Endothelial cell of umbilical vein (primary cell): ENCODE results near the gene BCL2L13. TPM values are rescaled to one million over a fixed set of nuclear protein-coding genes. Genes with fewer than 3 reads are reported as not detected.

Experiments
- BruUV-seq: library from RNA; stranded (reverse); fragments of 400-500 nt; replicated peaks from 2 replicates; lab custom pipeline; 2021; lab: Mats Ljungman, UMichigan
- CTCF ChIA-PET: fragments of 300-600, 350-600 bp; sonication (Branson Sonifier 250); formaldehyde crosslinking; loops from one replicate; lab custom pipeline; 2021; ENCODE audit warnings: antibody characterized with exemption, inconsistent platforms; lab: Charles Lee
- POLR2A ChIA-PET: fragments of 300-600, 350-600 bp; sonication (Branson Sonifier 250); formaldehyde crosslinking; loops from one replicate; lab custom pipeline; 2021; ENCODE audit warnings: antibody characterized with exemption, inconsistent platforms; lab: Charles Lee
- DNase-seq: peaks from one replicate; pipeline ENCODE4 v3.0.0-alpha.2; 2011; ENCODE audit warnings: low read depth, low spot score
- FAIRE-seq: peaks from 2 replicates; lab custom pipeline; 2011; peaks lifted over from hg19 to GRCh38; lab: Jason Lieb, UNC
- H2AFZ ChIP-seq: 2 replicates; pipeline ENCODE4 v1.6.0; 2012; ENCODE audit warnings: low read depth, low read length, control low read depth, inconsistent platforms
- H3K27ac ChIP-seq: 2 replicates; pipeline ENCODE4 v1.5.1; 2011; ENCODE audit warnings: low read depth, mild to moderate bottlenecking, control low read depth, low read length, moderate library complexity; ENCODE audit not compliant: insufficient read depth
- H3K27me3 ChIP-seq, 2 experiments: 2 replicates each; pipeline versions ENCODE4 v1.6.0 to v1.6.1; 2011; ENCODE audit warnings: low read length in 2 of 2, mixed read lengths in 1 of 2; ENCODE audit not compliant: control insufficient read depth in 2 of 2, insufficient read depth in 2 of 2
- H3K36me3 ChIP-seq, 2 experiments: 2 replicates in 1 of 2; 3 replicates in 1 of 2; pipeline ENCODE4 v1.5.1; 2011; ENCODE audit warnings: low read length in 2 of 2, mild to moderate bottlenecking in 1 of 2, moderate library complexity in 1 of 2; ENCODE audit not compliant: control insufficient read depth in 2 of 2, insufficient read depth in 2 of 2; ENCODE audit errors: extremely low read depth in 1 of 2
- H3K4me1 ChIP-seq: 3 replicates; pipeline ENCODE4 v1.5.1; 2011; ENCODE audit warnings: mild to moderate bottlenecking, low read length; ENCODE audit not compliant: control insufficient read depth, insufficient read depth; ENCODE audit errors: extremely low read depth
- H3K4me2 ChIP-seq: 2 replicates; pipeline ENCODE4 v1.6.1; 2011; ENCODE audit warnings: low read length, control low read depth, mixed read lengths; ENCODE audit not compliant: insufficient read depth
- H3K4me3 ChIP-seq, 3 experiments: fragments of 200-600 bp in 1 of 3; sonication (generic), shearing (Covaris generic) in 1 of 3; replicated peaks in 1 of 3; 2 replicates each; pipeline ENCODE4 v1.5.1; 2011 to 2016; ENCODE audit warnings: control low read depth in 3 of 3, low read length in 3 of 3, mild to moderate bottlenecking in 2 of 3, inconsistent platforms in 1 of 3, low read depth in 1 of 3, moderate library complexity in 1 of 3; ENCODE audit not compliant: insufficient read depth in 1 of 3
- H3K79me2 ChIP-seq: 2 replicates; pipeline ENCODE4 v1.6.0; 2012; ENCODE audit warnings: low read length, inconsistent platforms; ENCODE audit not compliant: control insufficient read depth, insufficient read depth
- H3K9ac ChIP-seq: replicated peaks from 2 replicates; pipeline ENCODE3; 2011; ENCODE audit warnings: low read length, control low read depth; ENCODE audit not compliant: insufficient read depth; ENCODE audit errors: extremely low read depth
- H3K9me1 ChIP-seq: replicated peaks from 3 replicates; pipeline ENCODE4 v1.6.0; 2011; ENCODE audit warnings: mild to moderate bottlenecking, low read length; ENCODE audit not compliant: control insufficient read depth, insufficient read depth; ENCODE audit errors: extremely low read depth
- H3K9me3 ChIP-seq: replicated peaks from 2 replicates; pipeline ENCODE4 v1.5.1; 2012; ENCODE audit warnings: low read length, inconsistent platforms; ENCODE audit not compliant: control insufficient read depth, insufficient read depth
- H4K20me1 ChIP-seq: replicated peaks from 2 replicates; pipeline ENCODE3; 2011; ENCODE audit warnings: mild to moderate bottlenecking, low read length; ENCODE audit not compliant: control insufficient read depth, insufficient read depth; ENCODE audit errors: extremely low read depth
- EZH2 ChIP-seq: IDR thresholded peaks from 2 replicates; pipeline ENCODE4 v1.6.1; 2012; ENCODE audit warnings: borderline replicate concordance, low read depth, mild to moderate bottlenecking, moderate library complexity, low read length, inconsistent platforms; ENCODE audit not compliant: severe bottlenecking
- FOS ChIP-seq: IDR thresholded peaks from 2 replicates; pipeline ENCODE4 v1.6.1; 2011; ENCODE audit warnings: mild to moderate bottlenecking, low read length, moderate library complexity, borderline replicate concordance; ENCODE audit not compliant: insufficient read depth
- GATA2 ChIP-seq: IDR thresholded peaks from 2 replicates; pipeline ENCODE4 v1.7.0; 2011; ENCODE audit warnings: low read depth, mild to moderate bottlenecking, moderate library complexity, mixed read lengths, low read length; ENCODE audit not compliant: insufficient read length, insufficient read depth
- JUN ChIP-seq: IDR thresholded peaks from 2 replicates; pipeline ENCODE4 v1.6.1; 2011; ENCODE audit warnings: borderline replicate concordance, low read depth; ENCODE audit not compliant: insufficient read length, insufficient read depth
- MYC ChIP-seq: IDR thresholded peaks from one replicate; pipeline ENCODE4 v1.6.1; 2011; ENCODE audit warnings: mild to moderate bottlenecking, low read depth, low read length
- POLR2A ChIP-seq: IDR thresholded peaks from 2 replicates; pipeline ENCODE4 v1.6.1; 2012; ENCODE audit warnings: low read depth, mild to moderate bottlenecking, control low read depth, low read length
- POLR2AphosphoS5 ChIP-seq: IDR thresholded peaks from 2 replicates; pipeline ENCODE4 v1.6.1; 2012; ENCODE audit warnings: low read depth, mild to moderate bottlenecking, control low read depth, low read length, moderate library complexity; ENCODE audit not compliant: insufficient read depth
- dilution Hi-C: fragments of 300-500 bp; cut with MboI; formaldehyde crosslinking; loops from one replicate; pipeline ENCODE4 v1.15.0; 2019; ENCODE audit warnings: low sequenced_read_pairs; ENCODE audit not compliant: extremely low pct_ligation_motif_present
- intact Hi-C: fragments of 100-400 bp; cut with micrococcal nuclease; formaldehyde crosslinking; loops from one replicate; pipeline ENCODE4 v1.10.0; 2022
- polyA plus RNA-seq, 4 experiments: library from polyadenylated mRNA; depleted of rRNA in 3 of 4; stranded (reverse) in 3 of 4; unstranded in 1 of 4; fragments of >200 nt; gene quantifications; 2 replicates each; pipeline versions ENCODE4 v1.2.1 to v1.2.3, GENCODE V29; 2011 to 2012; ENCODE audit warnings: missing spikeins in 1 of 4
- total RNA-seq: library from RNA; stranded (reverse); gene quantifications from 2 replicates; pipeline ENCODE4 v1.2.3, GENCODE V29; 2021
- TF ChIP-seq, protein P1 (sequence below), 2 donors: IDR thresholded peaks; 1 replicate in 1 of 2; 2 replicates in 1 of 2; pipeline ENCODE4 v1.5.1; 2011; ENCODE audit warnings: low read length in 2 of 2, mild to moderate bottlenecking in 2 of 2, moderate library complexity in 2 of 2, control low read depth in 1 of 2, inconsistent platforms in 1 of 2, low read depth in 1 of 2; ENCODE audit not compliant: insufficient read depth in 1 of 2; ENCODE audit errors: extremely low read depth in 1 of 2
- TF ChIP-seq, protein P2 (sequence below): IDR thresholded peaks from 2 replicates; pipeline ENCODE4 v1.6.1; 2011; ENCODE audit not compliant: insufficient read depth, insufficient read length

The BCL2L13 gene
- total and polyA plus RNA-seq, 2 donors (not counting 3 experiments of a cell fraction or from before 2014, with no cell fraction given): 28.1 to 36.2 TPM

DNA sequence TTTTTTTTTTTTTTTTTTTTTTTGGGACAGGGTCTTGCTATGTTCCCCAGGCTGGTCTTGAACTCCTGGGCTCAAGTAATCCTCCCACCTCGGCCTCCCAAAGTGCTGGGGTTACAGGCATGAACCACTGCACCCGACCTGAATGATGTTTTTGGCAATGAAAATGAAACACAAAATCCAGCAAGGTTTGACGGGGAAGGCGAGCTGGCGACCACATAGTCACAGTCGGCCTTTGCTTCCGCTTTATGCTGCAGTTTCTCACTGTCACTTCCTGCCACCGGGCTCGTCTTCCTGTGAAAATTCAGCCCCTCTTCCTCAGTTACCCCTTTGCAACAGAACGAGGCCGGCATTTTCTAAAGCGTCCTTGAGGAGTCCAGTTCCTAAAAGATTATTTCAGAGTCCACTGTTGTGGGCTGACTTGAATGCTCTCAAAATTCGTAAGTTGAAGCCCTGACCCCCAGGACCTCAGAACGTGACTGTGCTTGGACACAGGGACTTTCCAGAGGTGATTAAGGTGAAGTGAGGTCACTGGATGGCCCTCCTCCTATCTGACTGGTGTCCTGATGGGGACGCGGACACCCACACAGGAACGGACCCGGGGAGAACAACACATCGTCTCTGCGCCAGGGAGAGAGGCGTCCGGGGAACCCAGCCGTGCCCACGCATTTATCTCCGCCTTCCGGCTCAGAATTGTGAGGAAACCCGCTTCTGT lies 138.6 kb downstream of the BCL2L13 start:
- Histone ChIP-seq H3K36me3 (no peaks in the 10 kb centered on the region), H3K4me1 (peaks cover 13% of the 10 kb centered on the region), H3K4me3 (no peak overlapping the region), H3K27ac (no peak overlapping the region), H3K79me2 (peaks cover 16% of the 10 kb centered on the region), H2AFZ (peak overlapping the region; percentile 96), H3K9me1 (no peaks in the 10 kb centered on the region), H3K9me3 (no peaks in the 10 kb centered on the region), H3K4me2 (peak overlapping the region; percentile 60), H3K27me3 (no peaks in the 10 kb centered on the region), H3K9ac (no peak overlapping the region), H4K20me1 (no peaks in the 10 kb centered on the region)
- ChIA-PET CTCF (interaction anchor here (1.2 to 3.0 kb wide), 3 partner anchors 9 to 299 kb away, joined by 3 to 13 read pairs (median 3); no protein-coding TSS in a partner anchor), POLR2A (no interaction called here)
- intact Hi-C loops: loop anchor here (10.0 kb wide), 1 partner anchor 142 kb away; the partner anchor contains the start of gene BCL2L13
- dilution Hi-C loops: no loop called here
- peak; percentile 14 for DNase-seq
- FAIRE-seq: peak; percentile 85
- no peak for TF ChIP-seq EZH2
- TF ChIP-seq, protein P1, sequence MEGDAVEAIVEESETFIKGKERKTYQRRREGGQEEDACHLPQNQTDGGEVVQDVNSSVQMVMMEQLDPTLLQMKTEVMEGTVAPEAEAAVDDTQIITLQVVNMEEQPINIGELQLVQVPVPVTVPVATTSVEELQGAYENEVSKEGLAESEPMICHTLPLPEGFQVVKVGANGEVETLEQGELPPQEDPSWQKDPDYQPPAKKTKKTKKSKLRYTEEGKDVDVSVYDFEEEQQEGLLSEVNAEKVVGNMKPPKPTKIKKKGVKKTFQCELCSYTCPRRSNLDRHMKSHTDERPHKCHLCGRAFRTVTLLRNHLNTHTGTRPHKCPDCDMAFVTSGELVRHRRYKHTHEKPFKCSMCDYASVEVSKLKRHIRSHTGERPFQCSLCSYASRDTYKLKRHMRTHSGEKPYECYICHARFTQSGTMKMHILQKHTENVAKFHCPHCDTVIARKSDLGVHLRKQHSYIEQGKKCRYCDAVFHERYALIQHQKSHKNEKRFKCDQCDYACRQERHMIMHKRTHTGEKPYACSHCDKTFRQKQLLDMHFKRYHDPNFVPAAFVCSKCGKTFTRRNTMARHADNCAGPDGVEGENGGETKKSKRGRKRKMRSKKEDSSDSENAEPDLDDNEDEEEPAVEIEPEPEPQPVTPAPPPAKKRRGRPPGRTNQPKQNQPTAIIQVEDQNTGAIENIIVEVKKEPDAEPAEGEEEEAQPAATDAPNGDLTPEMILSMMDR (IDR thresholded peaks at IDR 0.05; ENCODE audit: extremely low read depth in 1 of 2, insufficient read depth in 1 of 2, low read depth in 1 of 2, low read length in 2 of 2): no peak
- TF ChIP-seq POLR2A: no peak
- no peak for TF ChIP-seq JUN
- BruUV-seq: TSS peak; percentile 36

DNA sequence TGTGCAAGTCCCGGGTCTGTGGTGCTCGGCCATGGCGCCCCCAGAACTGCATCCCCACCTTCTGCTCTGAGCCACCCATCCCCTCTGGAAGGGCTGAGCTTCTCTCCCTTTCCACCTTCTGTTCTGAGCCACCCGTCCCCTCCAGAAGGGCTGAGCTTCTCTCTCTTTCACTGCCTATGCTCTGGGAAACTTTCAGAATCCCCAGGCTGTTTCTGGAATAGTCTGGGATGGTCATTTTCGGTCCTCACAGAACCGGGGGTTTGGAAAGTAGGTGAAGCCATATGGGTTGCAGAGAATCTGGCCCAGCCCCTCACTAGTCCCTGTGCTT lies 139.1 kb downstream of the BCL2L13 start:
- Histone ChIP-seq H3K9me3 (no peaks in the 10 kb centered on the region), H3K4me3 (no peak overlapping the region), H2AFZ (peak overlapping the region; percentile 96), H3K4me1 (peaks cover 11% of the 10 kb centered on the region), H3K9ac (no peak overlapping the region), H3K79me2 (peaks cover 11% of the 10 kb centered on the region), H3K27me3 (no peaks in the 10 kb centered on the region), H3K9me1 (no peaks in the 10 kb centered on the region), H3K36me3 (no peaks in the 10 kb centered on the region), H3K4me2 (no peak overlapping the region), H4K20me1 (no peaks in the 10 kb centered on the region), H3K27ac (no peak overlapping the region)
- dilution Hi-C loops (no loop called here), intact Hi-C loops (loop anchor here (10.0 kb wide), 1 partner anchor 143 kb away; the partner anchor contains the start of gene BCL2L13)
- DNase-seq (no peak), FAIRE-seq (no peak)
- TF ChIP-seq POLR2A (no peak), POLR2AphosphoS5 (no peak), MYC (no peak), FOS (no peak), JUN (no peak), EZH2 (no peak), GATA2 (no peak)
- TF ChIP-seq, protein P2, sequence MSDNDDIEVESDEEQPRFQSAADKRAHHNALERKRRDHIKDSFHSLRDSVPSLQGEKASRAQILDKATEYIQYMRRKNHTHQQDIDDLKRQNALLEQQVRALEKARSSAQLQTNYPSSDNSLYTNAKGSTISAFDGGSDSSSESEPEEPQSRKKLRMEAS: no peak
- TF ChIP-seq, protein P1 (IDR thresholded peaks at IDR 0.05; ENCODE audit: extremely low read depth in 1 of 2, insufficient read depth in 1 of 2, low read depth in 1 of 2, low read length in 2 of 2): no peak
- POLR2A ChIA-PET: no interaction called here
- BruUV-seq: no TSS peak
- CTCF ChIA-PET: interaction anchor here (1.2 to 3.0 kb wide), 3 partner anchors 9 to 298 kb away, joined by 3 to 13 read pairs (median 3); no protein-coding TSS in a partner anchor
